GM23338 (cell line): Measurements from ENCODE around the gene TRPM1. TPM values are rescaled to one million over a fixed set of nuclear protein-coding genes. Genes with fewer than 3 reads are reported as not detected.

Experiments
- ATAC-seq: fragments of 200-7000 bp; cut with Tn5 transposase; 3 replicates; pipeline ENCODE4 v1.9.1; 2020
- DNase-seq: peaks from one replicate; pipeline ENCODE4 v3.0.0-alpha.2; 2015; ENCODE audit warnings: low spot score
- H2AFZ ChIP-seq: fragments of 200-600 bp; sonication (generic); 2 replicates; pipeline ENCODE4 v1.8.0; 2016; ENCODE audit warnings: antibody characterized with exemption, mild to moderate bottlenecking, moderate library complexity
- H3F3A ChIP-seq: fragments of 200-600 bp; sonication (generic); replicated peaks from 2 replicates; pipeline ENCODE4 v1.8.0; 2017; ENCODE audit warnings: antibody characterized with exemption, mixed run types, low read depth
- H3K27ac ChIP-seq: fragments of 200-600 bp; sonication (generic); 2 replicates; pipeline ENCODE4 v1.6.1; 2016; ENCODE audit warnings: low read depth
- H3K27me3 ChIP-seq: fragments of 200-600 bp; sonication (generic); 2 replicates; pipeline ENCODE4 v1.8.0; 2016; ENCODE audit warnings: mild to moderate bottlenecking, mixed run types, moderate library complexity; ENCODE audit not compliant: insufficient read depth
- H3K36me3 ChIP-seq: fragments of 200-600 bp; sonication (generic); 2 replicates; pipeline ENCODE4 v1.8.0; 2016; ENCODE audit warnings: mild to moderate bottlenecking; ENCODE audit not compliant: insufficient read depth
- H3K4me1 ChIP-seq: fragments of 200-600 bp; sonication (generic); 2 replicates; pipeline ENCODE4 v1.8.0; 2016; ENCODE audit warnings: mild to moderate bottlenecking, moderate library complexity; ENCODE audit not compliant: insufficient read depth
- H3K4me2 ChIP-seq: fragments of 200-600 bp; sonication (generic); 2 replicates; pipeline ENCODE4 v1.7.1; 2017; ENCODE audit warnings: mixed run types
- H3K4me3 ChIP-seq: fragments of 200-600 bp; sonication (generic); 2 replicates; pipeline ENCODE4 v1.6.1; 2016; ENCODE audit warnings: mixed run types
- H3K79me2 ChIP-seq: fragments of 200-600 bp; sonication (generic); replicated peaks from 2 replicates; pipeline ENCODE4 v1.8.0; 2017; ENCODE audit warnings: mild to moderate bottlenecking; ENCODE audit not compliant: insufficient read depth
- H3K9me2 ChIP-seq: fragments of 200-600 bp; sonication (generic); 2 replicates; pipeline ENCODE4 v1.8.0; 2017; ENCODE audit not compliant: insufficient read depth
- H4K20me1 ChIP-seq: fragments of 200-600 bp; sonication (generic); replicated peaks from 2 replicates; pipeline ENCODE4 v1.8.0; 2017; ENCODE audit warnings: mild to moderate bottlenecking; ENCODE audit not compliant: insufficient read depth
- H3K27ac Mint-ChIP-seq: 2 replicates; pipeline ENCODE4 v1.8.0; 2020; ENCODE audit warnings: inconsistent platforms, mild to moderate bottlenecking, moderate library complexity, mixed read lengths
- H3K27me3 Mint-ChIP-seq: 3 replicates; pipeline ENCODE4 v1.8.0; 2022; ENCODE audit warnings: low read depth, mild to moderate bottlenecking, moderate library complexity, mixed read lengths, inconsistent platforms; ENCODE audit not compliant: insufficient read depth, poor library complexity
- H3K36me3 Mint-ChIP-seq: 3 replicates; pipeline ENCODE4 v1.8.0; 2021; ENCODE audit warnings: low read depth, mild to moderate bottlenecking, inconsistent platforms, moderate library complexity, mixed read lengths
- H3K4me1 Mint-ChIP-seq: 3 replicates; pipeline ENCODE4 v1.8.0; 2020; ENCODE audit warnings: mild to moderate bottlenecking, inconsistent platforms, mixed read lengths
- H3K4me3 Mint-ChIP-seq: 3 replicates; pipeline ENCODE4 v1.8.0; 2021; ENCODE audit warnings: moderate library complexity, mild to moderate bottlenecking, inconsistent platforms, mixed read lengths
- H3K9me3 Mint-ChIP-seq: 3 replicates; pipeline ENCODE4 v1.8.0; 2020; ENCODE audit warnings: moderate library complexity, mild to moderate bottlenecking, inconsistent platforms, mixed read lengths
- CREB1 ChIP-seq: fragments of 250-450 bp; sonication (Bioruptor Pico); IDR thresholded peaks from 2 replicates; pipeline ENCODE4 v1.5.0; 2020; ENCODE audit warnings: low read depth, mild to moderate bottlenecking, moderate library complexity
- EZH2 ChIP-seq: fragments of 200-600 bp; sonication (generic); IDR thresholded peaks from one replicate; pipeline ENCODE4 v1.8.0; 2017; ENCODE audit warnings: antibody characterized with exemption, mild to moderate bottlenecking, low read depth; ENCODE audit not compliant: unreplicated experiment
- EZH2phosphoT487 ChIP-seq: fragments of 200-600 bp; sonication (generic); IDR thresholded peaks from one replicate; pipeline ENCODE4 v1.8.1; 2018; ENCODE audit warnings: antibody characterized with exemption; ENCODE audit not compliant: unreplicated experiment
- JUNB ChIP-seq: IDR thresholded peaks from one replicate; pipeline ENCODE4 v1.6.1; 2016; ENCODE audit warnings: antibody characterized with exemption; ENCODE audit not compliant: unreplicated experiment
- NANOG ChIP-seq: IDR thresholded peaks from 2 replicates; pipeline ENCODE4 v1.6.1; 2016; ENCODE audit warnings: antibody characterized with exemption, borderline replicate concordance
- POLR2AphosphoS5 ChIP-seq: IDR thresholded peaks from 2 replicates; pipeline ENCODE4 v1.6.1; 2016; ENCODE audit warnings: antibody characterized with exemption, low read depth
- STAT1 ChIP-seq: IDR thresholded peaks from one replicate; pipeline ENCODE4 v1.6.1; 2016; ENCODE audit warnings: antibody characterized with exemption; ENCODE audit not compliant: unreplicated experiment
- ZNF114 ChIP-seq: fragments of 250-450 bp; sonication (Bioruptor Pico); IDR thresholded peaks from 2 replicates; pipeline ENCODE4 v1.5.0; 2020; ENCODE audit warnings: mild to moderate bottlenecking, moderate library complexity
- ZNF331 ChIP-seq: fragments of 250-450 bp; sonication (Bioruptor Pico); IDR thresholded peaks from 2 replicates; pipeline ENCODE4 v1.5.0; 2020; ENCODE audit warnings: low read depth, mild to moderate bottlenecking, moderate library complexity
- polyA plus RNA-seq: library from polyadenylated mRNA; unstranded; fragments of >200 nt; fragmentation: Nextera tagmentation; extraction: Ambion mirVana; gene quantifications from 2 replicates; pipeline ENCODE4 v1.2.1, GENCODE V29; 2016
- total RNA-seq: library from RNA; depleted of rRNA; stranded (reverse); fragments of >200 nt; shearing (Covaris generic); gene quantifications from 2 replicates; pipeline ENCODE4 v1.2.3, GENCODE V29; 2014
- TF ChIP-seq, protein P1 (sequence below), 2 experiments: fragments of 200-600 bp in 1 of 2; sonication (generic) in 1 of 2; conservative IDR thresholded peaks; 2 replicates each; pipeline versions ENCODE4 v1.5.1 to v1.6.1; 2016 to 2017; ENCODE audit warnings: antibody characterized with exemption in 2 of 2, low read depth in 2 of 2, mild to moderate bottlenecking in 2 of 2, moderate library complexity in 1 of 2
- TF ChIP-seq, protein P2 (sequence below): IDR thresholded peaks from 2 replicates; pipeline ENCODE4 v1.6.1; 2016; ENCODE audit warnings: antibody characterized with exemption
- TF ChIP-seq, protein P3 (sequence below): fragments of 250-450 bp; sonication (Bioruptor Pico); IDR thresholded peaks from 2 replicates; pipeline ENCODE4 v1.5.0; 2020; ENCODE audit warnings: mild to moderate bottlenecking, moderate library complexity
- TF ChIP-seq, protein P4 (sequence below): IDR thresholded peaks from one replicate; pipeline ENCODE4 v1.6.1; 2018; ENCODE audit warnings: antibody characterized with exemption; ENCODE audit not compliant: unreplicated experiment

TRPM1 gene
- total and polyA plus RNA-seq, 2 experiments from 2014 or later, result 0.19 TPM; not detected in 1

DNA sequence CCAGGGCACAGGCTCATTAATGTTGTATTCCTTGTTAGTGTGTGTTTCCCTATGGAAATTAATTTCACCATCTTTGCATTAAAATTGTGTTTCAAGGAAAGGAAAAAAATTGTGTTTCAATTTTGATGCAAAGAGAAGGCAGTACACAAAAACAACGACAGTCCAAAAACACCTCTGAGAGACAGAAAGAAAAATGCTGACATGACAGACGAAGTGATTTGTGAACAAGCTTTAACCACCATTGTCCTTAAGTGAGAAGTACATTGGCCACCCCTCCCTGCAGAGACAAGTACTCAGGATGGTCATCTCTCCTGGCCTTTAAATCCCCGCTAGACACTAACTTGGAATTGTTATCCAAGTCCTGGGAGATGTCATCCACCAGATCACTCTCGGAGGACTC is 59.9 kb downstream of the TRPM1 start:
- no peaks in the 10 kb centered on the region for H3K36me3 ChIP-seq
- 0 out of 2 replicates have a peak, but pooled peaks cover 11% of the 10 kb centered on the region for H3K4me1 ChIP-seq
- H3K79me2 ChIP-seq, result no peaks in the 10 kb centered on the region
- H3K27ac ChIP-seq, result no peak overlapping the region
- Mint-ChIP-seq H3K27ac (no peak overlapping the region), H3K4me3 (no peak overlapping the region), H3K4me1 (peaks cover 19% of the 10 kb centered on the region), H3K36me3 (no peaks in the 10 kb centered on the region), H3K9me3 (no peaks in the 10 kb centered on the region; the same call in 2 of the 3 replicates), H3K27me3 (peaks cover 11% of the 10 kb centered on the region)
- no peaks in the 10 kb centered on the region for H3K27me3 ChIP-seq
- H4K20me1 ChIP-seq, result no peaks in the 10 kb centered on the region
- H3F3A ChIP-seq, result no peaks in the 10 kb centered on the region
- H3K4me3 ChIP-seq, result no peak overlapping the region
- H3K9me2 ChIP-seq, result no peaks in the 10 kb centered on the region
- no peak for ATAC-seq
- no peak for DNase-seq
- TF ChIP-seq, protein P1, sequence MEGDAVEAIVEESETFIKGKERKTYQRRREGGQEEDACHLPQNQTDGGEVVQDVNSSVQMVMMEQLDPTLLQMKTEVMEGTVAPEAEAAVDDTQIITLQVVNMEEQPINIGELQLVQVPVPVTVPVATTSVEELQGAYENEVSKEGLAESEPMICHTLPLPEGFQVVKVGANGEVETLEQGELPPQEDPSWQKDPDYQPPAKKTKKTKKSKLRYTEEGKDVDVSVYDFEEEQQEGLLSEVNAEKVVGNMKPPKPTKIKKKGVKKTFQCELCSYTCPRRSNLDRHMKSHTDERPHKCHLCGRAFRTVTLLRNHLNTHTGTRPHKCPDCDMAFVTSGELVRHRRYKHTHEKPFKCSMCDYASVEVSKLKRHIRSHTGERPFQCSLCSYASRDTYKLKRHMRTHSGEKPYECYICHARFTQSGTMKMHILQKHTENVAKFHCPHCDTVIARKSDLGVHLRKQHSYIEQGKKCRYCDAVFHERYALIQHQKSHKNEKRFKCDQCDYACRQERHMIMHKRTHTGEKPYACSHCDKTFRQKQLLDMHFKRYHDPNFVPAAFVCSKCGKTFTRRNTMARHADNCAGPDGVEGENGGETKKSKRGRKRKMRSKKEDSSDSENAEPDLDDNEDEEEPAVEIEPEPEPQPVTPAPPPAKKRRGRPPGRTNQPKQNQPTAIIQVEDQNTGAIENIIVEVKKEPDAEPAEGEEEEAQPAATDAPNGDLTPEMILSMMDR (conservative IDR thresholded peaks at IDR 0.05; ENCODE audit: low read depth in 2 of 2), result no peak
- TF ChIP-seq, protein P2, sequence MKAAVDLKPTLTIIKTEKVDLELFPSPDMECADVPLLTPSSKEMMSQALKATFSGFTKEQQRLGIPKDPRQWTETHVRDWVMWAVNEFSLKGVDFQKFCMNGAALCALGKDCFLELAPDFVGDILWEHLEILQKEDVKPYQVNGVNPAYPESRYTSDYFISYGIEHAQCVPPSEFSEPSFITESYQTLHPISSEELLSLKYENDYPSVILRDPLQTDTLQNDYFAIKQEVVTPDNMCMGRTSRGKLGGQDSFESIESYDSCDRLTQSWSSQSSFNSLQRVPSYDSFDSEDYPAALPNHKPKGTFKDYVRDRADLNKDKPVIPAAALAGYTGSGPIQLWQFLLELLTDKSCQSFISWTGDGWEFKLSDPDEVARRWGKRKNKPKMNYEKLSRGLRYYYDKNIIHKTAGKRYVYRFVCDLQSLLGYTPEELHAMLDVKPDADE, result no peak
- TF ChIP-seq ZNF114, result no peak
- TF ChIP-seq, protein P3, sequence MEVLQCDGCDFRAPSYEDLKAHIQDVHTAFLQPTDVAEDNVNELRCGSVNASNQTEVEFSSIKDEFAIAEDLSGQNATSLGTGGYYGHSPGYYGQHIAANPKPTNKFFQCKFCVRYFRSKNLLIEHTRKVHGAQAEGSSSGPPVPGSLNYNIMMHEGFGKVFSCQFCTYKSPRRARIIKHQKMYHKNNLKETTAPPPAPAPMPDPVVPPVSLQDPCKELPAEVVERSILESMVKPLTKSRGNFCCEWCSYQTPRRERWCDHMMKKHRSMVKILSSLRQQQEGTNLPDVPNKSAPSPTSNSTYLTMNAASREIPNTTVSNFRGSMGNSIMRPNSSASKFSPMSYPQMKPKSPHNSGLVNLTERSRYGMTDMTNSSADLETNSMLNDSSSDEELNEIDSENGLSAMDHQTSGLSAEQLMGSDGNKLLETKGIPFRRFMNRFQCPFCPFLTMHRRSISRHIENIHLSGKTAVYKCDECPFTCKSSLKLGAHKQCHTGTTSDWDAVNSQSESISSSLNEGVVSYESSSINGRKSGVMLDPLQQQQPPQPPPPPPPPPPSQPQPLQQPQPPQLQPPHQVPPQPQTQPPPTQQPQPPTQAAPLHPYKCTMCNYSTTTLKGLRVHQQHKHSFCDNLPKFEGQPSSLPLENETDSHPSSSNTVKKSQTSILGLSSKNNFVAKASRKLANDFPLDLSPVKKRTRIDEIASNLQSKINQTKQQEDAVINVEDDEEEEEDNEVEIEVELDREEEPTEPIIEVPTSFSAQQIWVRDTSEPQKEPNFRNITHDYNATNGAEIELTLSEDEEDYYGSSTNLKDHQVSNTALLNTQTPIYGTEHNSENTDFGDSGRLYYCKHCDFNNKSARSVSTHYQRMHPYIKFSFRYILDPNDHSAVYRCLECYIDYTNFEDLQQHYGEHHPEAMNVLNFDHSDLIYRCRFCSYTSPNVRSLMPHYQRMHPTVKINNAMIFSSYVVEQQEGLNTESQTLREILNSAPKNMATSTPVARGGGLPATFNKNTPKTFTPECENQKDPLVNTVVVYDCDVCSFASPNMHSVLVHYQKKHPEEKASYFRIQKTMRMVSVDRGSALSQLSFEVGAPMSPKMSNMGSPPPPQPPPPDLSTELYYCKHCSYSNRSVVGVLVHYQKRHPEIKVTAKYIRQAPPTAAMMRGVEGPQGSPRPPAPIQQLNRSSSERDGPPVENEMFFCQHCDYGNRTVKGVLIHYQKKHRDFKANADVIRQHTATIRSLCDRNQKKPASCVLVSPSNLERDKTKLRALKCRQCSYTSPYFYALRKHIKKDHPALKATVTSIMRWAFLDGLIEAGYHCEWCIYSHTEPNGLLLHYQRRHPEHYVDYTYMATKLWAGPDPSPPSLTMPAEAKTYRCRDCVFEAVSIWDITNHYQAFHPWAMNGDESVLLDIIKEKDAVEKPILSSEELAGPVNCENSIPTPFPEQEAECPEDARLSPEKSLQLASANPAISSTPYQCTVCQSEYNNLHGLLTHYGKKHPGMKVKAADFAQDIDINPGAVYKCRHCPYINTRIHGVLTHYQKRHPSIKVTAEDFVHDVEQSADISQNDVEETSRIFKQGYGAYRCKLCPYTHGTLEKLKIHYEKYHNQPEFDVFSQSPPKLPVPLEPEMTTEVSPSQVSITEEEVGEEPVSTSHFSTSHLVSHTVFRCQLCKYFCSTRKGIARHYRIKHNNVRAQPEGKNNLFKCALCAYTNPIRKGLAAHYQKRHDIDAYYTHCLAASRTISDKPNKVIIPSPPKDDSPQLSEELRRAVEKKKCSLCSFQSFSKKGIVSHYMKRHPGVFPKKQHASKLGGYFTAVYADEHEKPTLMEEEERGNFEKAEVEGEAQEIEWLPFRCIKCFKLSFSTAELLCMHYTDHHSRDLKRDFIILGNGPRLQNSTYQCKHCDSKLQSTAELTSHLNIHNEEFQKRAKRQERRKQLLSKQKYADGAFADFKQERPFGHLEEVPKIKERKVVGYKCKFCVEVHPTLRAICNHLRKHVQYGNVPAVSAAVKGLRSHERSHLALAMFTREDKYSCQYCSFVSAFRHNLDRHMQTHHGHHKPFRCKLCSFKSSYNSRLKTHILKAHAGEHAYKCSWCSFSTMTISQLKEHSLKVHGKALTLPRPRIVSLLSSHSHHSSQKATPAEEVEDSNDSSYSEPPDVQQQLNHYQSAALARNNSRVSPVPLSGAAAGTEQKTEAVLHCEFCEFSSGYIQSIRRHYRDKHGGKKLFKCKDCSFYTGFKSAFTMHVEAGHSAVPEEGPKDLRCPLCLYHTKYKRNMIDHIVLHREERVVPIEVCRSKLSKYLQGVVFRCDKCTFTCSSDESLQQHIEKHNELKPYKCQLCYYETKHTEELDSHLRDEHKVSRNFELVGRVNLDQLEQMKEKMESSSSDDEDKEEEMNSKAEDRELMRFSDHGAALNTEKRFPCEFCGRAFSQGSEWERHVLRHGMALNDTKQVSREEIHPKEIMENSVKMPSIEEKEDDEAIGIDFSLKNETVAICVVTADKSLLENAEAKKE (CRISPR knock-in tag), result no peak
- TF ChIP-seq ZNF331, result no peak
- TF ChIP-seq, protein P4, sequence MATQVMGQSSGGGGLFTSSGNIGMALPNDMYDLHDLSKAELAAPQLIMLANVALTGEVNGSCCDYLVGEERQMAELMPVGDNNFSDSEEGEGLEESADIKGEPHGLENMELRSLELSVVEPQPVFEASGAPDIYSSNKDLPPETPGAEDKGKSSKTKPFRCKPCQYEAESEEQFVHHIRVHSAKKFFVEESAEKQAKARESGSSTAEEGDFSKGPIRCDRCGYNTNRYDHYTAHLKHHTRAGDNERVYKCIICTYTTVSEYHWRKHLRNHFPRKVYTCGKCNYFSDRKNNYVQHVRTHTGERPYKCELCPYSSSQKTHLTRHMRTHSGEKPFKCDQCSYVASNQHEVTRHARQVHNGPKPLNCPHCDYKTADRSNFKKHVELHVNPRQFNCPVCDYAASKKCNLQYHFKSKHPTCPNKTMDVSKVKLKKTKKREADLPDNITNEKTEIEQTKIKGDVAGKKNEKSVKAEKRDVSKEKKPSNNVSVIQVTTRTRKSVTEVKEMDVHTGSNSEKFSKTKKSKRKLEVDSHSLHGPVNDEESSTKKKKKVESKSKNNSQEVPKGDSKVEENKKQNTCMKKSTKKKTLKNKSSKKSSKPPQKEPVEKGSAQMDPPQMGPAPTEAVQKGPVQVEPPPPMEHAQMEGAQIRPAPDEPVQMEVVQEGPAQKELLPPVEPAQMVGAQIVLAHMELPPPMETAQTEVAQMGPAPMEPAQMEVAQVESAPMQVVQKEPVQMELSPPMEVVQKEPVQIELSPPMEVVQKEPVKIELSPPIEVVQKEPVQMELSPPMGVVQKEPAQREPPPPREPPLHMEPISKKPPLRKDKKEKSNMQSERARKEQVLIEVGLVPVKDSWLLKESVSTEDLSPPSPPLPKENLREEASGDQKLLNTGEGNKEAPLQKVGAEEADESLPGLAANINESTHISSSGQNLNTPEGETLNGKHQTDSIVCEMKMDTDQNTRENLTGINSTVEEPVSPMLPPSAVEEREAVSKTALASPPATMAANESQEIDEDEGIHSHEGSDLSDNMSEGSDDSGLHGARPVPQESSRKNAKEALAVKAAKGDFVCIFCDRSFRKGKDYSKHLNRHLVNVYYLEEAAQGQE, result no peak
- TF ChIP-seq STAT1, result no peak
- no peak for TF ChIP-seq NANOG
- no peak for TF ChIP-seq JUNB
- no peak for TF ChIP-seq CREB1 (CRISPR knock-in tag)
- no peak for TF ChIP-seq EZH2
- TF ChIP-seq POLR2AphosphoS5, result no peak
- TF ChIP-seq EZH2phosphoT487, result no peak
- H3K4me2 ChIP-seq, result no peak overlapping the region
- H2AFZ ChIP-seq, result peak overlapping the region; percentile 4
